ENCODE results near the gene MRPS14.

DNA sequence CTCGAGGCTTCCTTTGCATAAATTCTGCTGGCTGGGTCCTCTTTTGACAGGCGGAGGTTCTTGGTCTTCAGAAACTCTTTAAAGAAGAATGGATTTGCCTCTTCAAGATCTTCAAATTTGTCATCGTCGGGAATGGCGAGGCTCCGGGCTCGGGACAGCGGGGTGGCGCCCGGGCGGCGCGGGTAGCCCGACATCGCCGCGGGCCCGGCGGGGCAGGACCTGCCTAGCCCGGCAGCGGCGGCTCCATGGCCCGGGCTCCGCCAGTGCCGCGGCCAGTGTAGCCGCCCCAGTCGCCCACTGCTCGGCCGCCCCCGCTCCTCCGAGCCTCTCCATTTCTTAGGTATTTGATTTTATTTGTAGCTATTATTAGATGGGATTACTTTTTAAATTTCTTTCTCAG, 22.3 kb upstream of the MRPS14 start:
- no peak for TF ChIP-seq POLR2A (IDR thresholded peaks at IDR 0.05)
- TF ChIP-seq, protein P1, sequence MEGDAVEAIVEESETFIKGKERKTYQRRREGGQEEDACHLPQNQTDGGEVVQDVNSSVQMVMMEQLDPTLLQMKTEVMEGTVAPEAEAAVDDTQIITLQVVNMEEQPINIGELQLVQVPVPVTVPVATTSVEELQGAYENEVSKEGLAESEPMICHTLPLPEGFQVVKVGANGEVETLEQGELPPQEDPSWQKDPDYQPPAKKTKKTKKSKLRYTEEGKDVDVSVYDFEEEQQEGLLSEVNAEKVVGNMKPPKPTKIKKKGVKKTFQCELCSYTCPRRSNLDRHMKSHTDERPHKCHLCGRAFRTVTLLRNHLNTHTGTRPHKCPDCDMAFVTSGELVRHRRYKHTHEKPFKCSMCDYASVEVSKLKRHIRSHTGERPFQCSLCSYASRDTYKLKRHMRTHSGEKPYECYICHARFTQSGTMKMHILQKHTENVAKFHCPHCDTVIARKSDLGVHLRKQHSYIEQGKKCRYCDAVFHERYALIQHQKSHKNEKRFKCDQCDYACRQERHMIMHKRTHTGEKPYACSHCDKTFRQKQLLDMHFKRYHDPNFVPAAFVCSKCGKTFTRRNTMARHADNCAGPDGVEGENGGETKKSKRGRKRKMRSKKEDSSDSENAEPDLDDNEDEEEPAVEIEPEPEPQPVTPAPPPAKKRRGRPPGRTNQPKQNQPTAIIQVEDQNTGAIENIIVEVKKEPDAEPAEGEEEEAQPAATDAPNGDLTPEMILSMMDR (IDR thresholded peaks at IDR 0.05 in 4 of 5, conservative IDR thresholded peaks at IDR 0.05 in 1 of 5): no peak

Data from gastrocnemius medialis (tissue), 4 donors.